WTC11 (cell line): ENCODE data around the gene PHRF1. TPM values are rescaled to one million over a fixed set of nuclear protein-coding genes. Genes with fewer than 3 reads are reported as not detected.

Source experiments
- ATAC-seq: fragments of 200-7000 bp; cut with Tn5 transposase; 2 replicates; pipeline ENCODE4 v1.10.0; 2021; ENCODE audit warnings: mild to moderate bottlenecking, moderate library complexity
- CTCF ChIA-PET: fragments of 300-600 bp; sonication (Branson Sonifier 250); formaldehyde crosslinking; loops from one replicate; lab custom pipeline; 2021; ENCODE audit warnings: antibody characterized with exemption; lab: Charles Lee
- POLR2A ChIA-PET: fragments of 350-600 bp; sonication (Branson Sonifier 250); formaldehyde crosslinking; loops from one replicate; lab custom pipeline; 2021; ENCODE audit warnings: antibody characterized with exemption; lab: Charles Lee
- DNase-seq: peaks from one replicate; pipeline ENCODE4 v3.0.0; 2021; ENCODE audit warnings: low spot score
- H3K27ac Mint-ChIP-seq: 2 replicates; pipeline ENCODE4 v1.8.0; 2021; ENCODE audit warnings: mixed read lengths
- H3K27me3 Mint-ChIP-seq: 2 replicates; pipeline ENCODE4 v1.8.0; 2021; ENCODE audit warnings: low read depth, mild to moderate bottlenecking, moderate library complexity, mixed read lengths
- H3K36me3 Mint-ChIP-seq: 2 replicates; pipeline ENCODE4 v1.8.0; 2021; ENCODE audit warnings: mixed read lengths
- H3K4me1 Mint-ChIP-seq: 2 replicates; pipeline ENCODE4 v1.8.0; 2022; ENCODE audit warnings: mixed read lengths
- H3K4me3 Mint-ChIP-seq: 2 replicates; pipeline ENCODE4 v1.8.0; 2021; ENCODE audit warnings: mild to moderate bottlenecking, moderate library complexity, mixed read lengths
- H3K9me3 Mint-ChIP-seq: 2 replicates; pipeline ENCODE4 v1.8.0; 2021; ENCODE audit warnings: mixed read lengths
- CBFB ChIP-seq: sonication (generic); formaldehyde crosslinking; IDR thresholded peaks from 2 replicates; pipeline ENCODE4 v1.8.1; 2022; ENCODE audit warnings: mild to moderate bottlenecking, low read depth, missing genetic modification reagents
- JAZF1 ChIP-seq: fragments of 250-450 bp; sonication (Bioruptor Pico); IDR thresholded peaks from 2 replicates; pipeline ENCODE4 v1.9.0; 2021; ENCODE audit warnings: moderate library complexity, mild to moderate bottlenecking, inconsistent platforms
- MXD4 ChIP-seq: fragments of 250-450 bp; sonication (Bioruptor Pico); IDR thresholded peaks from 2 replicates; pipeline ENCODE4 v1.8.0; 2021; ENCODE audit warnings: mild to moderate bottlenecking, moderate library complexity, borderline replicate concordance
- PRRX2 ChIP-seq: fragments of 250-450 bp; sonication (Bioruptor Pico); IDR thresholded peaks from 2 replicates; pipeline ENCODE4 v1.8.0; 2021; ENCODE audit warnings: mild to moderate bottlenecking
- RORB ChIP-seq: fragments of 250-450 bp; sonication (Bioruptor Pico); IDR thresholded peaks from 2 replicates; pipeline ENCODE4 v1.9.0; 2021; ENCODE audit warnings: mild to moderate bottlenecking
- SMAD3 ChIP-seq: sonication (generic); formaldehyde crosslinking; IDR thresholded peaks from 2 replicates; pipeline ENCODE4 v1.8.0; 2022; ENCODE audit warnings: missing genetic modification reagents, mild to moderate bottlenecking, borderline replicate concordance
- TEAD4 ChIP-seq: sonication (generic); formaldehyde crosslinking; IDR thresholded peaks from 2 replicates; pipeline ENCODE4 v1.8.0; 2022; ENCODE audit warnings: mild to moderate bottlenecking, missing genetic modification reagents
- ZBTB21 ChIP-seq: sonication (generic); formaldehyde crosslinking; IDR thresholded peaks from 2 replicates; pipeline ENCODE4 v1.8.1; 2023; ENCODE audit warnings: mild to moderate bottlenecking, missing genetic modification reagents, borderline replicate concordance
- ZNF317 ChIP-seq: sonication (generic); formaldehyde crosslinking; IDR thresholded peaks from 2 replicates; pipeline ENCODE4 v1.8.1; 2023; ENCODE audit warnings: low read depth, mild to moderate bottlenecking, moderate library complexity, missing genetic modification reagents, borderline replicate concordance
- total RNA-seq: library from RNA; stranded (reverse); gene quantifications from 3 replicates; pipeline ENCODE4 v1.2.3, GENCODE V29; 2021
- TF ChIP-seq, protein P1 (sequence below): fragments of 250-450 bp; sonication (Bioruptor Pico); IDR thresholded peaks from 2 replicates; pipeline ENCODE4 v1.9.0; 2021; ENCODE audit warnings: mild to moderate bottlenecking, borderline replicate concordance
- TF ChIP-seq, protein P2 (sequence below): sonication (generic); formaldehyde crosslinking; IDR thresholded peaks from 2 replicates; pipeline ENCODE4 v1.8.0; 2022; ENCODE audit warnings: mild to moderate bottlenecking, missing genetic modification reagents
- TF ChIP-seq, protein P3 (sequence below): sonication (generic); formaldehyde crosslinking; IDR thresholded peaks from 2 replicates; pipeline ENCODE4 v1.8.1; 2022; ENCODE audit warnings: low read depth, missing genetic modification reagents, borderline replicate concordance
- TF ChIP-seq, protein P4 (sequence below): sonication (generic); formaldehyde crosslinking; IDR thresholded peaks from 2 replicates; pipeline ENCODE4 v1.8.1; 2022; ENCODE audit warnings: mild to moderate bottlenecking, moderate library complexity, missing genetic modification reagents

The PHRF1 gene
- total RNA-seq, 1 experiment from 2014 or later: 46.9 TPM

DNA sequence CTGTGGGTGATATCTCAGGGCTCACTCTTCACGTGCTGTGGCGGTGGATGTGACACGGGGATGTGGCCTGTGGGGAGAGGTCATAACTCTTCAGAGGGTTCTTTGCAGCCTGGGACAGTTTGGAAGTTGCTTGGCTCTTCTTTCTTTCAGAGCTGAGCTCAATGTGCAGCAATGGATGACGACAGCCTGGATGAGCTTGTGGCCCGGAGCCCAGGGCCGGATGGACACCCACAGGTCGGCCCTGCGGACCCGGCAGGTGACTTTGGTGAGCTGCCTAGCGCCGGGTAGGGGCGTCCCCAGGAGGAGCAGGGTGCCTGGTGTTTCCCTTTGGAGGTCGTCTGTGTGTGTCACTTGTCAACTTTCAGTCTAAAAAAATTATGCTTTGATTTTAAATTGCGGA lies 5.1 kb downstream of the PHRF1 start (continued):
- TF ChIP-seq, protein P1, sequence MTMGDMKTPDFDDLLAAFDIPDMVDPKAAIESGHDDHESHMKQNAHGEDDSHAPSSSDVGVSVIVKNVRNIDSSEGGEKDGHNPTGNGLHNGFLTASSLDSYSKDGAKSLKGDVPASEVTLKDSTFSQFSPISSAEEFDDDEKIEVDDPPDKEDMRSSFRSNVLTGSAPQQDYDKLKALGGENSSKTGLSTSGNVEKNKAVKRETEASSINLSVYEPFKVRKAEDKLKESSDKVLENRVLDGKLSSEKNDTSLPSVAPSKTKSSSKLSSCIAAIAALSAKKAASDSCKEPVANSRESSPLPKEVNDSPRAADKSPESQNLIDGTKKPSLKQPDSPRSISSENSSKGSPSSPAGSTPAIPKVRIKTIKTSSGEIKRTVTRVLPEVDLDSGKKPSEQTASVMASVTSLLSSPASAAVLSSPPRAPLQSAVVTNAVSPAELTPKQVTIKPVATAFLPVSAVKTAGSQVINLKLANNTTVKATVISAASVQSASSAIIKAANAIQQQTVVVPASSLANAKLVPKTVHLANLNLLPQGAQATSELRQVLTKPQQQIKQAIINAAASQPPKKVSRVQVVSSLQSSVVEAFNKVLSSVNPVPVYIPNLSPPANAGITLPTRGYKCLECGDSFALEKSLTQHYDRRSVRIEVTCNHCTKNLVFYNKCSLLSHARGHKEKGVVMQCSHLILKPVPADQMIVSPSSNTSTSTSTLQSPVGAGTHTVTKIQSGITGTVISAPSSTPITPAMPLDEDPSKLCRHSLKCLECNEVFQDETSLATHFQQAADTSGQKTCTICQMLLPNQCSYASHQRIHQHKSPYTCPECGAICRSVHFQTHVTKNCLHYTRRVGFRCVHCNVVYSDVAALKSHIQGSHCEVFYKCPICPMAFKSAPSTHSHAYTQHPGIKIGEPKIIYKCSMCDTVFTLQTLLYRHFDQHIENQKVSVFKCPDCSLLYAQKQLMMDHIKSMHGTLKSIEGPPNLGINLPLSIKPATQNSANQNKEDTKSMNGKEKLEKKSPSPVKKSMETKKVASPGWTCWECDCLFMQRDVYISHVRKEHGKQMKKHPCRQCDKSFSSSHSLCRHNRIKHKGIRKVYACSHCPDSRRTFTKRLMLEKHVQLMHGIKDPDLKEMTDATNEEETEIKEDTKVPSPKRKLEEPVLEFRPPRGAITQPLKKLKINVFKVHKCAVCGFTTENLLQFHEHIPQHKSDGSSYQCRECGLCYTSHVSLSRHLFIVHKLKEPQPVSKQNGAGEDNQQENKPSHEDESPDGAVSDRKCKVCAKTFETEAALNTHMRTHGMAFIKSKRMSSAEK (CRISPR knock-in tag): no peak
- TF ChIP-seq MXD4 (CRISPR knock-in tag) (no peak), ZNF317 (CRISPR knock-in tag) (no peak), PRRX2 (no peak), SMAD3 (CRISPR knock-in tag) (no peak), ZBTB21 (no peak), CBFB (CRISPR knock-in tag) (no peak), TEAD4 (CRISPR knock-in tag) (no peak), JAZF1 (no peak)
- TF ChIP-seq, protein P2, sequence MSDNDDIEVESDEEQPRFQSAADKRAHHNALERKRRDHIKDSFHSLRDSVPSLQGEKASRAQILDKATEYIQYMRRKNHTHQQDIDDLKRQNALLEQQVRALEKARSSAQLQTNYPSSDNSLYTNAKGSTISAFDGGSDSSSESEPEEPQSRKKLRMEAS: no peak
- TF ChIP-seq, protein P3, sequence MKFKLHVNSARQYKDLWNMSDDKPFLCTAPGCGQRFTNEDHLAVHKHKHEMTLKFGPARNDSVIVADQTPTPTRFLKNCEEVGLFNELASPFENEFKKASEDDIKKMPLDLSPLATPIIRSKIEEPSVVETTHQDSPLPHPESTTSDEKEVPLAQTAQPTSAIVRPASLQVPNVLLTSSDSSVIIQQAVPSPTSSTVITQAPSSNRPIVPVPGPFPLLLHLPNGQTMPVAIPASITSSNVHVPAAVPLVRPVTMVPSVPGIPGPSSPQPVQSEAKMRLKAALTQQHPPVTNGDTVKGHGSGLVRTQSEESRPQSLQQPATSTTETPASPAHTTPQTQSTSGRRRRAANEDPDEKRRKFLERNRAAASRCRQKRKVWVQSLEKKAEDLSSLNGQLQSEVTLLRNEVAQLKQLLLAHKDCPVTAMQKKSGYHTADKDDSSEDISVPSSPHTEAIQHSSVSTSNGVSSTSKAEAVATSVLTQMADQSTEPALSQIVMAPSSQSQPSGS (CRISPR knock-in tag): no peak

DNA sequence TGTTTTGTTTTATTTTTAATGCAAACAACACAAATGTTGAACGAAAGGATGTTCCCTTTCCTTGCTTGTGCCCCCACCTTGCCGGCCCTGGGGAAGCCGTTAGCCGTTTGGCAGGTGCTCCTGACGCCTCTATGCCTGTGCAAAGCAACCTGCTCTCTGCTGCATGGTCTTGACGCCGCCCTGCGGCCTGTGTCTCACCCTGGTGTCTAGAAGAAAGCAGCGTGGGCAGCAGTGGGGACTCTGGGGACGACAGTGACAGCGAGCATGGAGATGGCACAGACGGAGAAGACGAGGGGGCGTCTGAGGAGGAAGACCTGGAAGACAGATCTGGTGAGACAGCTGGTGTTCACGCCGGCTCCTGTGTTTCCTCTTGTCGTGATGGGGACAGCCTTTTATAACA lies 5.5 kb downstream of the PHRF1 start:
- no peak for ATAC-seq

DNA sequence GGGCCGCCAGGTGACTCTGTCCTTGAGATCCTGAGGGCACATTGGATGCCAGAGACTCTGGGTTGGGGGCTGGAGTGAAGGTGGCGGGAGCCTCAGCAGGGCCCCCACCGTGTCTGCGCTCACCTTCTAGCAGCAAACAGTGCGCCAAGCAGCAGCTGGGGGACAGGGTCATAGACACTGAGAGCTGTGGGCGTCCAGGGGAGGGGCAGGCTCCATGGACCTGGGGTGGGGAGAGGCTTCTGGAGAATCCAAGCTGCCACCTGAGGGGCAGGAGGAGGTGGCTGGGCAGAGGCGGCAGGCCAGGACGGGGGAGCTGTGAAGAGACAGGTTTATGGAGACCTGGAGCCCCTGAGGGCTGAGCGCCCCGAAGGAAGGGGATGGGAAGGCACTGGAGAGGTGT lies 8.0 kb downstream of the PHRF1 start:
- DNase-seq (no peak), ATAC-seq (no peak)
- no peaks in the 10 kb centered on the region for H3K9me3 Mint-ChIP-seq
- TF ChIP-seq, protein P1 (CRISPR knock-in tag): no peak
- TF ChIP-seq CBFB (CRISPR knock-in tag): no peak
- TF ChIP-seq, protein P4, sequence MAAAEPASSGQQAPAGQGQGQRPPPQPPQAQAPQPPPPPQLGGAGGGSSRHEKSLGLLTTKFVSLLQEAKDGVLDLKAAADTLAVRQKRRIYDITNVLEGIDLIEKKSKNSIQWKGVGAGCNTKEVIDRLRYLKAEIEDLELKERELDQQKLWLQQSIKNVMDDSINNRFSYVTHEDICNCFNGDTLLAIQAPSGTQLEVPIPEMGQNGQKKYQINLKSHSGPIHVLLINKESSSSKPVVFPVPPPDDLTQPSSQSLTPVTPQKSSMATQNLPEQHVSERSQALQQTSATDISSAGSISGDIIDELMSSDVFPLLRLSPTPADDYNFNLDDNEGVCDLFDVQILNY: no peak
- TF ChIP-seq ZNF317 (CRISPR knock-in tag): no peak
- H3K4me3 Mint-ChIP-seq: no peak overlapping the region
- no peaks in the 10 kb centered on the region for H3K27me3 Mint-ChIP-seq
- H3K36me3 Mint-ChIP-seq: peaks cover 39% of the 10 kb centered on the region
- 0 out of 2 replicates have a peak, but pooled peaks cover 2% of the 10 kb centered on the region for H3K4me1 Mint-ChIP-seq
- ChIA-PET CTCF (interaction anchor here (0.6 to 1.1 kb wide), 3 partner anchors 10 to 206 kb away, joined by 4 to 5 read pairs (median 4); no protein-coding TSS in a partner anchor), POLR2A (no interaction called here)
- no peak overlapping the region; the same call in 1 of the 2 replicates for H3K27ac Mint-ChIP-seq

More for the DNA sequence above, 5.5 kb downstream of the PHRF1 start:
- Mint-ChIP-seq H3K4me1 (peaks cover 18% of the 10 kb centered on the region), H3K27me3 (no peaks in the 10 kb centered on the region), H3K4me3 (no peak overlapping the region), H3K9me3 (no peaks in the 10 kb centered on the region), H3K36me3 (peaks cover 24% of the 10 kb centered on the region), H3K27ac (no peak overlapping the region)
- no peak for TF ChIP-seq RORB (CRISPR knock-in tag)
- ChIA-PET POLR2A (no interaction called here), CTCF (no interaction called here)
- no peak for DNase-seq
